Fibroblast of lung (primary cell): Measurements from ENCODE around the gene RHOH.

Experiments used
- CTCF ChIP-seq, 2 donors: IDR thresholded peaks in 1 of 2; conservative IDR thresholded peaks in 1 of 2; 1 replicate in 1 of 2; 2 replicates in 1 of 2; pipeline ENCODE4 v1.5.1; 2011 to 2012; ENCODE audit warnings: low read length in 2 of 2, control low read depth in 1 of 2, inconsistent platforms in 1 of 2, low read depth in 1 of 2, mild to moderate bottlenecking in 1 of 2
- EZH2 ChIP-seq: IDR thresholded peaks from 2 replicates; pipeline ENCODE4 v1.5.1; 2012; ENCODE audit warnings: low read length, control low read depth, mild to moderate bottlenecking; ENCODE audit errors: missing control alignments

GRCh38 chr4:40269133-40269532, 72.3 kb downstream of the RHOH start:
- no peak for TF ChIP-seq CTCF (conservative IDR thresholded peaks at IDR 0.05 in 1 of 2, IDR thresholded peaks at IDR 0.05 in 1 of 2; ENCODE audit: low read depth in 1 of 2, low read length in 2 of 2)
- no peak for TF ChIP-seq EZH2
